HG02885 (cell line): ENCODE measurements around the gene HSD11B2.

Experiments
- ATAC-seq: cut with Tn5 transposase; IDR thresholded peaks from one replicate; pipeline ENCODE4 v1.9.1; 2021; ENCODE audit warnings: mild to moderate bottlenecking; ENCODE audit not compliant: unreplicated experiment, poor library complexity

The HSD11B2 gene

DNA sequence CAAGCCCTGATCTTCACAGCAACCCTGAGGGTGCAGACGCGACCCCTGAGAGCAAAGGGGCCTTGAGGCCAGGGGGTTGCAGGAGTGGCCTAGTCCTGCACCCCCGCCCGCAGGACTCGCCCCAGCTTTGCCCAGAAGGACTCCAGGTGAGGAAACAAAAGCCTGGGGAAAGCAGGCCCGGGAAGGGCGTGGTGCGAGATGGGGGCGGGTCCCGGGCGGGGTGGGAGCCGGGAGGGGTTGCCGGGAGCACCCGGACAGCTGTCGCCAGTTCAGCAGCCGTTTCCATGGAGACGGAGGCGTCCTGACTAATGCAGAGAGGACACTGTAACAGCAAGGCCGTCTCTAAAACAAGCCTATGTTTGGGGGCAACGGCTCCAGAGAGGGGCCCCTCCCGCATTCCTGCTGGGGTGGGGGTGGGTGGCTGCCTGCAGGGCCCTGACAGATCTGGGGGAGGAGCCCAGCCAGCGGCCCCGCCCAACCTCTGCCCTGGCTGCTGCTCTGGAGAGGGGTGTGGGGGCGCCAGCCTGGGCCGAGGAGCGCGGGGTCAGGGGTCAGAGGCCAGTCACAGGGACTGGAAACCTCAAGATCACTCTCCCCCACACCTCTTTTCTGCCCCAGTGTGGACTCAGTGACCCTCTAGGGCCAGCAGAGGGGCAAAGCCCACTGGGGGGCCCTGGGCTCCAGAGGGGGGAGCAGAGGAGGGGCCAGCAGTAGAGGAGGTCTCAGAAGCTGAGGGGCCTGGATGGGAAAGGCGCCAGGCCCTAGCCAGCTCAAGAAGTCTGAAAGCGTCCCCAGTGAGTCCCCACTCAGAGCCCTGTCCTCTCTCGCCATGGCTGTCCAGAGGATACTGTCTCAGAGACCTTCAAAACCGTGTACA is 34.5 kb upstream of the HSD11B2 start:
- no peak for ATAC-seq

DNA sequence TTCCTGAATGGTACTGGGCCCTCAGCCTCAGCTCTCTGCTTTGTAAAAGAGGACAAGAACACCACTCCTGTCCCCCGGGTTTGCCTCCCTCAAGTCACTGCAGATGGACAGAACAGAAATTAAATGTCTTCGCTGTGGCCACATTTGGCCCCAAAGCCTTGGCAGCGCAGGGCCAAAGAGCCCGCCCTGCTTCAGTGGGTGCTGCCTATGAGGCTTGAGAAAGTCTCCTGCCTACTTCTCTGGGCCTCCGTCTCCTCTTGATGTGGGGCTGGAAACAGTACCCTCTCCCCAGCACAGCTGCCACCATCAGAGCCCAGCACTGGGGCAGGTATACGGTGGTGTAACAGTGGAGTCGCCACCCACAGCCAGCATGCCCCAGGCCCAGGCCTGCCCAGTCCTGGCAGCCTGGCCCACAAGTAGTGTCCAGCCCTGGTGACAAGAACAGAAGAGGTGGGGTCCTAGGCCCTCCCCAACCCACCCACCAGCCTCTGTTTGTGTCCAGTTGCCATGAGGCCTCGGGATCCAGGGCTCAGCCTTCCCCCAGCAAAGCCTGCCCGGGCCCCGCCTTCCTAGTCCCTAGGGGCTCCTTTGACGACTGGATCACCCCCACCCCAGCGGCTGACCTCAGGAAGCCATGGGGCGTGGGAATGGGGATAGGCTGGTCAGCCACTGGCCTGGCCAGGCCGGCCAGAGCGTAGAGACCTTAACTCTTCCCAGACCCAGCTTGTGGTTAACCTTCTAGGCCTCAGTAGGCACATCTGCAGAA is 33.7 kb upstream of the HSD11B2 start:
- no peak for ATAC-seq

DNA sequence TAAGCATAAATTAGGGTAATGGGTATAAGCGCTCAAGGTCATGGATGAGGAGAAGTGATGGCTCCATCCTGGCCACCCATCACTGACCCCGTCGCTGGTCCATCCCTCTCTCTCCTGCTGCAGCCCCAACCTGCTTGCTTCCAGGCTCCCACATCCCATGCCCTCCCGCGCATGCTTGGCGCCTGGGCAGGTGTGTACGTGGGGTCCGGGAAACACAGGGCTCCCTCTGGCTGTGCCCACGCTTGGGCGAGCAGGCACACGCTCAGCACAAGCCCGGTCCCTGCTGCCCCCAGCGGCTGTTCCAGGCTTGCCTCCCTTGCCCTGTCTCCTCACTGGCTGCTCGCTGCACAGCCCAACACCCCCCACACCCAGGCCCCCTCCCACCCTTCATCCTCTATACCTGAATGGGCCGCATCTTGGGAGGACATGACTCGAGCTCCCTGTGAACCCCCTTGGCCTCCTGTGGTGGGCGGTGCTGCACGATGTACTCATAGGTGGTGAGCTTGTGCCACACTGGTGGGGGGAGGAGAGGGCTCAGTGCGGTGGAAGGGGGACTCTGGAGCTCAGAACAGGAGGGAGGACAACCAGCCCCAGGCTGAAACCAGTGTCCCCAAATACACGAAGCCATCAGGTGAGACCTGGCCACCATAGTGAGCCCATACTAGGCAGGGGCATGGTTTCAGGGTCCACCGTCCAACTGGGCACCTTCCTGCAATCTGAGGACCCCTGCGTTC is 32.9 kb upstream of the HSD11B2 start:
- no peak for ATAC-seq

DNA sequence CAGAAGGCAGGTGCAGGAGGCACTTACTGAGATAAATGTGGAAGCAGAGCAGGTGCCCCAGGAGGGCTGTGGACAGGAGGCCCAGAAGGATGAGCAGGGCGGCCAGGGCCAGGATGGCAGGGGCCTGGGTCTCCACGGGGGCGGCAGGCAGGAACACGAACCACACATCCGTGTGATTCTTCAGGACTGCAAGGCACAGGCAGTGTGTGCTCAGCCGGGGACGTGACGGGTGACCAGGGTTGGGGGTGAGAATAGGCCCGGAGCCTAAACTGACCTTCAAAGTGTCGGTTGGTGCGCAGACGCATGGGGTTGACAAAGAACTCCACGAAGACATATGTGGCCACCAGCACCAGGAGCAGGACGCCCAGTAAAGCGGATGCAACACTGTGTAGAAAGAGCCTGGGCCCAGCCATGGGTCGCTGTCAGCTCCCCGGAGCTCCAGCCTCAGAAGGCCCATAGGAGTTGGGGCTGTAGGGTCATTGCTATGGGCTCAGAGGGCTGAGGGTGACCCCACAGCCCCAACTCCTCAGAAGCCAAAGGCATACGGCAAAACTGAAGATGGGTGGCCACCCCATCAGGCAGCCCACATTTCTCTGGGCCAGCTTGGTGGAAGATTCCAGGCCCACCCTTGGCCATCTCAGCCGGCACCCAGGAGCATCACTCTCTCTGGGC is 32.2 kb upstream of the HSD11B2 start:
- no peak for ATAC-seq

DNA sequence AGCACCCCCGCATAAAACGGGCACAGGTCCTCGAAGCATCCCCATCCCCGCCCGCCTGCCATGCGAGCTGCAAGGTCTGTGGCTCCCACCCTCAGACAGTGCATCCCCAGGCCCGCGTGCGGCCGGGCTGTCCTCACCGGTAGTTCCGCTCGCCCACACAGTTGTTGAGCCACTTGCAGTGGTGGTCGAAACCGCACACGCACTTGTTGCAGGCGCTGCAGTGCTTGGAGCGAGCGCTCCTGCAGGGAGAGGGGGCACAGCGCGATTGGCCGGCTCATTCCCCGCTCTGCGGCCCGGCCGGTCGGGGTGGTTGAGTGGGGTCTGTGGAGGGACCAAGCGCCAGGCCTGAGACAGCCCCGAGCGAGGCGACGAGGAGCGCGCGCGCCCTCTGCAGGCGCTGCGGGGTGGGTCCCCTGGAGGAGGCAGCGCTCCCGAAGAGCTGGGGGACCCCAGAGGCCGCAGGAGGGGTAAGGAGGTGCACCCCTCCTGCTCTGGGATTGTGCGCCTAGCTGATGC is 31.6 kb upstream of the HSD11B2 start:
- peak; percentile 60 for ATAC-seq

DNA sequence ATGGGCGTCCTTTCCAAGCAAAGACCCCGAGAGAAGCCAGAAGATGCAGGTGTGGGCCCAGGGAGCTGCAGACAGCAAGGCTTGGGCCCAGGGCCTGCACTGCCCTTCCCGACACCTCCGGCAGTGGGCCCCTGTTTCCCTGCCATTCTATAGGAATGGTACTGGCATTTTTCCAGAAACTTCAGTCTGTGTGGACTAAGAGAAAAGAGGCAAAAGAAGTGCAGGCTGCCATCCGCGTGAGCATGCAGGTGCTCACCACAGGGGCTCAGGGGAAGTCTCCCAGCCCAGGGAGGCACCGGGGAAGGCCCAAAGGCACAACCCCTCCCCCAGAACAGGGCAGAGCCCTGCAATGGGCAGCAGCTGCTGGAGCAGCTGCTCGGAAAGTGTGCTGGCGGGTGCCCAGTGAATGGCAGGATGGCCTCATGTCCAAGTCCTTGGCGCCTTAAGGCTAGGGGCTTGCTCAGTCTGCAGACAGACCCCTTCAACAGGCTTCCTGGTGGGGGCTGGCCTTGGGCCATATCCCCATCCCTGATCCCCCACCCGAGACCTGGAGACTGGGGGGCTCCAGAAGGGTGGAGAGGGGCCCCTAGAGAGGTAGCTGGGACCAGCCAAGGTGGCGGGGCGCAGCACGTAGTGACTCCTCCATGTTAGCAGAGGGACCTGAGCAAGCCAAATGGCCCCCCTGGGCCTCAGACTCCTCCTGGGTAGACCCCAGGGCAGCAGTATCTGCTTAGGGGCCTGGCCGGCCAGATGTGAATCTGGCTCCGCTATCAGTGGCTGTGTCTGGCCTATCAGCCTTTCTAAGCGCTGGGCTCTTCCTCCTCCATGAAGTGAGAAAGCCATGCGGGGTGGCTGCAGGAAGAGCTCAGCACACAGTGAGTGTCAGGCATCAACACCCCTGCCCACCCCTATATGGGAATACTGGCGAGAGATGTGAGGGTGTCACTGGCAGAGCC is 30.9 kb upstream of the HSD11B2 start:
- peak; percentile 13 for ATAC-seq

DNA sequence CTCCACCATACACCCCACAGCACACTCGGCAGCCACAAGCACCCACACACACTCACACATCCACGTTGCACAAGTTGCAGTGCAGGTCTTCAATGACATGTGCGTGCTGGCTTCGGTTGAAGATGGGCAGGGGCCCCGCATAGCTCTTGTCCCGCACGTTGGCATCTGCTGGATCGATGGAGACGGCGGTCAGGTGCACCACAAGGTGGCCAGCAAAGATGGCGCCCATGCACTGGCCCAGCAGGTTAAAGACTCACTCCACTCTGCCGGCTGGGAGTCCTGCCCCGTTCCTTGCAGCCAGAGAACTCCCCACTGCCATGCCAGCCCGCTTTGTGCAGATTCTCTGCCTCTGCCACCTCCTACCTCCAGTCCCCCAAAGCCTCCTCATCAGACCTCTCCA is 30.0 kb upstream of the HSD11B2 start:
- no peak for ATAC-seq

- ATAC-seq = no peak
Observed at GRCh38 chr16:67403976-67404555, 26.9 kb upstream of the HSD11B2 start.

DNA sequence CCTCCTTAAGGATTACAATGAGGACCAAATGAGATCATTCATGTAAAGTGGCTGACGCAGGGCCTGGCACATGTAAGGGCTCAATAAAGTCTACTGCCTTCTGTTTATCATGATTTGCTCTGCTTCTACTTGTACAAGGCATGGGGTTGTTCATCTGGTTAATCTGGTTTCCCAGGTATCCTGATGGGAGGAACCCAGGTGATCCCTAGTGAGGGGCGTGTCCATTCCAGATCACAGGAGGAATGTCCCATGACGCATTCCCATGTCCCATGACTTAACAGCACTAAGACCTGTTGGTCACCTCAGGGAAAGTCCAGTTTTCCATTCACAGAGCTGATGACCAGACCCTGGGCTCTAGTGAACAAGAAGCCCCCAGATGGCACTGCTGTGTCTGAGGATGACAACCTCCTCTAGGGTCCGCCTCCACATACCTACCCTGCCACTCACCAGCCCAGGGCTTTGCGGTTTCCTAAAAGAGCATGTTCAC is 26.1 kb upstream of the HSD11B2 start:
- no peak for ATAC-seq

- no peak for ATAC-seq
Observed at GRCh38 chr16:67405336-67405735, 25.6 kb upstream of the HSD11B2 start.

- no peak for ATAC-seq
Observed at GRCh38 chr16:67406111-67406971, 24.6 kb upstream of the HSD11B2 start.

- ATAC-seq = no peak
Observed at GRCh38 chr16:67407176-67407787, 23.6 kb upstream of the HSD11B2 start.

DNA sequence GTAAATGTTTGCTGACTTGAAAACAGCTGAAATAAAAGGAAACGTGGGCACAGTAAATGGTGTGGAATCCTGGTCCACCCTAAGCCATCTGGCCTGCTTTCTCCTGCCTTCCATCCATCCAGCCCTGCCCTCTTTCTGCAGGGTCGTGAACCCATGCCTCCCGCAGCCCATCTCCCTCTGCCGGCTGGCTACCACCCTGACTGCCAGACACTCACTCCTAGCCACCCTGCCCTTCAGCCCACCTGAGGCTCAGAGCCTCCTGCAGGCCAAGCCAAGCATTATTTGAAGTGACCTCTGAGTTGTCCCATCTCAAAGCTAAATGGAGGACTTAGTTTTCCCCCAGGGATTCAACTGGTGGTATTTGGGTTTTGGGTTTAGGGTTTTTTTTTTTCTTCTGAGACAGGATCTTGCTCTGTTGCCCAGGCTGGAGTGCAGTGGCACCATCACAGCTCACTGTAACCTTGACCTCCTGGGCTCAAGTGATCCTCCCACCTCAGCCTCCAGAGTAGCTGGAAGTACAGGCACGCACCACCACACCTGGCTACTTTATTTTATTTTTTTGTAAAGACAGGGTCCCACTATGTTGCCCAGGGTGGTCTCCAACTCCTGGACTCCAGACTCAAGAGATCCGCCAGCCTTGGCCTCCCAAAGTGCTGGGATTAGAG is 23.0 kb upstream of the HSD11B2 start:
- no peak for ATAC-seq

DNA sequence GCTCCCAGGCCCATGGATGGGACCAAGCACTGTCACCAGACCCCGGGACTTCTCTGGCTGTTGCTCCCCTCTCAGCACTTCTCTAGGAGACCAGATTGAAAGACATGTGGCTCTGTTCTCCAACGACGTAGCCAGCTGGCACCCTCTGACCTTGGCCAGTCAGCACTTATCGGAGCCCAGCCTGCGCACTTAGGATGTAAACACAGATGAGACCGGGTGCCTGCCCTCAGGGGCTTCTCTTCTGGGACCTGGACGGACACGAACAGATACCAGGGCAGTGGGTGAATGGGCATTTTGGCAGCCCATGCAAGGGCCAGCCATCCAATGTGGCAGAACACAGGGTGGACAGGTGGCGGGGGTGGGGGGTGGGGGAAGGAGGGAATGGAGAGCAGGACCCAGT is 21.3 kb upstream of the HSD11B2 start:
- ATAC-seq = no peak

DNA sequence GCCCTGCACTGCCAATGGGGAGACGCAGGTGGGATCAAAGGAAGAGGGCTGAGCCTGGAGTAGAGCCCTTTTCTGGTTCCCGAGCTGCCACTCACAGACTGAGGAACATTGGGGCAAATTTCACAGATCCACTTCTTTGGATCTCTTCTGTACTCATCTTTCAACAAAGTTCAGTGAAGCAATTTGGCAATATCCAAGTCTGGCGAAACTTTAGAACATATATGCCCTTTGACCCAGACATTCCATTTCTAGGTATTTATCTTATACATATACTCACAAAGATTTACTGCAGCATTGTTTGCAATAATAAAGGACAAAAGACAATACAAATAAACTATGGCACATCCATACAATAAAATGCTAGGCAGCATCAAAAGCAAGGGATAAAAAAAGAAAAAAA is 19.6 kb upstream of the HSD11B2 start:
- no peak for ATAC-seq

GRCh38 chr16:67412294-67412693 is 18.6 kb upstream of the HSD11B2 start:
- ATAC-seq = no peak
